CD4-positive, alpha-beta T cell treated with Interferon gamma for 1 hour (primary cell): ENCODE results near the gene ENAH.
"Not testable (repeated sequence)": the region's sequence is repeated elsewhere in the genome, so short reads cannot be mapped to it uniquely, and the experiment has no call there.

Experiments used
- DNase-seq: peaks from one replicate; pipeline ENCODE4 v3.0.0-alpha.2; 2020

The ENAH gene

DNA sequence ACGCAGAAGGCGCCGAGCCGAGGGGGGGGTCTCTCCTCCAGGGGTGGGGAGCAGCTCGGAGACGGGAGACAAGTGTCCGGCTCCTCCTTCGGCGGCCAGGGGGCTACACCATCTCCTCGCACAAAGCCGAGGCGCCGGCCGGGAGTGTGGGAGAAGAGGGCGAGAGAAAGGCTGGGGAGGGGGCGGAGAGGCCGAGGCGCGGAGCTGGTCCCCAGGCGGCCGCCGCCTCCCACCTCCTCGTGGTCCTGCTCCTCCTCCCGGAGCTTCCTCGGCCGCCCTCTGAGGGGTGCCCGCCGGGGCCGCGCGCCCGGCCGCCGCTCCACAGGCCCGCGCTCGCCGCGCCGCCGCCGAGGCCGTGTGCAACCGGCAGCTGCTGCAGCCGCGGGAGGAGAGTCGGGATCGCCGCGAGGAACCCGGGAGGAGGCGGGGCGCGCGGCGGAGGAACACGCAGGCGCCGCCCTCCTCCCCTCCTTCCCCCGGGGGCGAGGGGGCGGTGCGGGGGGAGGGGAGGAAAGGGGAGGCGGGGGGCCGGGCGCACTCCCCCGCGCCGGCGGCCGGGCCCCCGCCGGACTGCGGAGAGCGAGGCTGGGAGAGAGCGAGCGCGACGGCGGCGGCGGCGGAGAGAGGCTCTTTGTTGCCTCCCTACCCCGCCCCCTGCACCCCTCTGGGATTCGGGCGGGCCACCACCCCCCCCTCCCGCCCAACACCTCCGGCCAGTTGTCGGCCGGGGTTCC, at the start of gene ENAH:
TSS of gene ENAH (minus strand) at position 395 of the 734 bp plus-strand sequence. CDS start 433 bp downstream, outside the sequence.
- DNase-seq, result peak; percentile 33

DNA sequence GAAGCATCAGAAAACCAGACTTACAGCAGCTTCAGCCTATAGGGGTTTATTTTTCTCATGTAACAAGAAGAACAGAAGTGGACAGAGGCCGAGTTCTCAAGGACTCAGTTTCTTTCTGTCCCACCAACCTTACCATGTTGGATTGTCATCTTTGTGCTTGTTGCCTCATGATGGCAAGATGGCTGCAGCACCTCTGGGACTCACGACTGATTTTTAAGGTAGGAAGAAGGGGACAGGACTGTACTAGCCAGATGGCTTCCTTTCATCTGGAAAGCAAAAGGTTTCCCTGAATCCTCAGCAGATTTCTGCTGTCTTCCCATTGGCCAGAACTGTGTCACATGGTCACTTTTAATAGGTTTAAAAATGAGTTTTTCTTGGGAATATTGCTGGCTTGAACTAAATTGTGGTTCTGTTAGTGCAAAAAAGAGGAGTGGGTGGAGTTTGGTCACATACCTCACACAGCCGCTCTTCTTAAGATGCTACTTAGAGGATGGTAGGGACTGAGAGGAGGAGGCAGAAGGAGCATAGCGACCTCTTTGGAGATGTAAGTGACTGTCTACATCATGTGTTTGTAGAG, 48.1 kb upstream of the ENAH start:
- DNase-seq, result no peak

DNA sequence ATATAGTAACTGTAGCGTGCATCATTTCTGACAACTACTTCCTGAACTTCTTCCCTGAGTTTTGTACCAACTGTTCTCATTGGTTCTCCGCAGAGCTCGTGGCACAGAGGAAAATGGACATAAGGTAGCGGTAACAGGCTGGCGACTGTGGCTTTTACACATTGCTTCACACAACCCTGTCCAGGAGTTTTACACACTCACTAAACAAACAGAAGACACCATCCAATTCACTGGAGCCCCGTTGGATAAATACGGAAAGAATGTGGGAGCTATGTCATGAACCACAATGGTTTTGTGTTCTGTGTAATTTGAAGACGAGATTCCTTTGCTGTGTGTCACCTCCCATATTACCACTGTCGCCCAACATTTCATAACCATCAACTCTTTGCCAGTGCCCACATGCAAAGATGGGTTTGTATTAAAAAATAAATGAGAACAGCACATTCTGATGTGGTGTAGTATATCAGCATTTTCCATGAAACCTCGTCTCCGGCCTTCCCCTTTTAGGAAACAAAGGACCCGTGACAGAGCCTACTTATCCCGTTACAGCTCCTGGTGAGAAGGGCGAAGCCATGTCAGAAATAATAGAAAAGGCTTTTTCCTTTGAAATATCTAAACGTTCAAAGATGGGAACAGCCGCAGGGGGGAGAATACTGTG, 47.4 kb upstream of the ENAH start:
- DNase-seq, result no peak

DNA sequence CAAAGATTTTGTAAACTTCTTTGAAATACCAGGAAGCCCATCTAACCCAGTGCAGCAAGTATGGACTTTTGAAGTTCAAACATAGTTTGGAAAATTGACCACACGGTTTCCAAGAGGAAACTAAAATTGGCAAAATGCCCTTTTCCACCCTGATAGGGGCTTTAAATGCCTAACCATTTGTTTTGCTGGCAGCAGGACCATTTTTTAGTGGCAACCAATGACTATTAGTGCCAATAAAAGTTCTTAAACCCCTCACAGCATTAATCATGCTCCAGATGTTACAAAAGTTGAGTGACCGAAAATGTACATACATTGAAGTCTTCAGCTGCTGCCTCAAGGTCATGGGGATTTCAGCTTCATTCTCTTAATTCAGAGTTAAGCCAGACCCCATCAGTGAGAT, 46.4 kb upstream of the ENAH start:
- no peak for DNase-seq

DNA sequence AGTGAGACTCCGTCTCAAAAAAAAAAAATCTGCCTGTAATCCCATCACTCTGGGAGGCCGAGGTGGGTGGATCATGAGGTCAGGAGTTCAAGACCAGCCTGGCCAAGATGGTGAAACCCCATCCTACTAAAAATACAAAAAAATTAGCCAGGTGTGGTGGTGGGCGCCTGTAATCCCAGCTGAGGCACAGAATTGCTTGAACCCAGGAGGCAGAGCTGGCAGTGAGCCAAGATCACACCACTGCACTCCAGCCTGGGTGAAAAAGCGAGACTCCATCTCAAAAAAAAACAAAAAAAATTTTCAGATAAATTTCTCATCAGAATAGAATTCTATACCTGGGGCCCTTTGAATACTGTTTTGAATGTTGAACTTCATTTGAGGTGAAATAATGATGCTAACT, 45.3 kb upstream of the ENAH start:
- DNase-seq, result not testable (repeated sequence)

DNA sequence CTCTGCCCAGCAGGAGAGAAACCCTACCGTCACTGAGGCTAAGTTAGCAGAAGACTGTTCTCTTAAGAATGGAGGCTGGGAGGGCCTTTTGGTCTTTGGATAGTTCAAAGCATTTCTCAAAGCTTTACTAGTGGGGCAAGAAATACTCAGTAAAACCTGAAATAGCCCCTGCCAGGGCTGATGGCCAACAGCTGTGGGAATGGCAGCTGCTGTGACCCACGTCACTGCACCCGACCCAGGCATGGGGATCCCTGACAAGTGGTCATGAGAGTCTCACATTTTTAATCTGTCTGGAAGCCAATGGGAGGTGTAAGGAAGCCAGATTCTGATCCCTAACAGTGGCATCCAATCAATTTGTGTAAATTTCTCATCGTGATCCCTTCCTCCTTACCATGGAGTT, 44.5 kb upstream of the ENAH start:
- no peak for DNase-seq

DNA sequence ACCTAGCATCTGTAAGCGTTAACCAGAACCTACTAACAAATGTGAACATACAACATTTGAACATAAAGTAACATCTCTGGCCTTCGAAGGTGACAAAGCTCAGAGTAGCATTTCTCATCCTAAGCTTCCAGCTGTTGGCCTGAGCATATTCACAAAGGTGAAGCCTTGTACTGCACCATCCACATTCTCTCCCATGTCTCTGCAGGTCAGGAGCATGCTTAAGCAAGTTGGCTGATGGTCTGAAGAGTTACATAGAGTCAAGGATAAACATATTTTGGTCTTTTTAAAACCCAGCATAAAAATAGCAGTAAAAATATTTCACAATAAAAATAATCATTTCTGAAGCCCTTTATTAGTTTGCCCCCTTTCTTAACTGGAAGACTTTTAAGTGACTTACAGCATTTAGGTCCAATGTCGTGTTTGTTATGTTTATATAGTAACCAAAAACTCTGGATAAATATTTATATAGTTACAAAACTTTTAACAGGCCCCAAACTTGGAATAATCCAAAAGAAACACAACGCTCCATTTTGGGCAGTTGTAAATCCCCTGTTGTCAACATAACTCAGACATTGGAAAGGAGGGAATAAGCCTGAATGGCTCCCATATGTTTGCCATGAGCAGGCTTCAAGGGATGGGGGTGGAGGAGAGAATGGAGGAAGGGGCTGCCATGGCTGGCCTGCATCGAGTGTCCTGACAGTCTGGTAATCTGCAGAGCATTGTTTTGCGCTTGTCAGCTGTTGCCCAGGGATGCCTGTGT, 42.8 kb upstream of the ENAH start:
- no peak for DNase-seq

DNA sequence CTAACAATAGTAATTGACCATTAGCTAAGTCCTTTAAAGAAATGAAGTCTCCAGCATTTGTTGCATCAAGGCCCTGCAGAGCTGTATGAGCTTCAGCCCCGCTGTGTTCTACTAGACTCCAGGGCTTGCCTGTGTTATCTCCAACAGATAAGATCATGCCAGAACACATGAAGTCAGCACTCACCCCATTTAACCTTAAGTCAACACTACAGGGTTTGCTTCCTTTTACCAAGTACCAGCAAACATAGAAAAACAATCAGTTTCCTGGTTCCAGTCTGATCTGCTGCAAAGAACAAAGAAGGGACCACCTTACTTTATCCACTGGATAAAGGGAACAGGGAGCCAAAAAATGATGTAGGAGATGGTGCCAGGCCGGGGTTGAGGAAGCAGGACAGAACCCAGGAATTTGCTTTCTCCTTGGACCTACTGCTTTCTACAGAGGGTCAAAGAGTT, 41.3 kb upstream of the ENAH start:
- DNase-seq, result no peak

DNA sequence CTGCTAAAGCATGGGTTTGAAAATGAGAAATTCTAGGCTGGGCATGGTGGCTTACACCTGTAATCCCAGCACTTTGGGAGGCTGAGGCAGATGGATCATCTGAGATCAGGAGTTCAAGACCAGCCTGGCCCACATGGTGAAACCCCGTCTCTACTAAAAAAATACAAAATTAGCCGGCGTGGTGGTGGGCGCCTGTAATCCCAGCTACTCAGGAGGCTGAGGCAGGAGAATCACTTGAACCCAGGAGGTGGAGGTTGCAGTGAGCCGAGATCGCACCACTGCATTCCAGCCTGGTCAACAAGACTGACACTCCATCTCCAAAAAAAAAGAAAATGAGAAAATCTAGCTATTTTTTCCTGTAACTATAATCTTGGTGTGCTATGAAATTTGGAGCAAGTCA, 40.8 kb upstream of the ENAH start:
- DNase-seq, result not testable (repeated sequence)

DNA sequence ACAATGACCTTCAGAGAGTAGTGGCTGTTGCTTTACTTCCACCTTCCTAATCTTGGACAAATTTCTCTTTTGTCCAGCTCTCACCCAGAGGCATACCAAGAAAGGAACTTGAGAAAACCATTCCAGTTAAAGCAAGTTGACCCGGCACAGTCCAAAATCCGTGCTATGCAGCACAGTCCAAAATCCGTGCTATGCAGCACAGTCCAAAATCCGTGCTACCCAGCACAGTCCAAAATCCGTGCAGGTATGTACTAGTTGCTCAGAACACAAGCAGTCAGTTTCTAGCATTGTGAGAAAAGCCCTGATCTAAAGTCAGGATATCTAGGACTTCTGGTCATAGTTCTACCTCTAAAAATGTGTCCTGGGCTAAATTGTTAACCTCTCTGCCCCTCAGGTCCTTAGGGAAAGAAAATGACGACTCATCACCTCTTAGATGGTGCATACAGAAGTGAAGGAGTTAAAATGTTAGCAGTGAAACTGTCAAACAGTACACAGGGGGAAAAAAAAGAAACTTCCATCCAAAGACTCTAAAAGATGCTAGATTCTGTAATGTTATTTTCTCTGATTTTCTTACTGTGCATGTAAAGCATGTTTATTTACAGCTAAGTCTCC, 40.3 kb upstream of the ENAH start:
- no peak for DNase-seq

DNA sequence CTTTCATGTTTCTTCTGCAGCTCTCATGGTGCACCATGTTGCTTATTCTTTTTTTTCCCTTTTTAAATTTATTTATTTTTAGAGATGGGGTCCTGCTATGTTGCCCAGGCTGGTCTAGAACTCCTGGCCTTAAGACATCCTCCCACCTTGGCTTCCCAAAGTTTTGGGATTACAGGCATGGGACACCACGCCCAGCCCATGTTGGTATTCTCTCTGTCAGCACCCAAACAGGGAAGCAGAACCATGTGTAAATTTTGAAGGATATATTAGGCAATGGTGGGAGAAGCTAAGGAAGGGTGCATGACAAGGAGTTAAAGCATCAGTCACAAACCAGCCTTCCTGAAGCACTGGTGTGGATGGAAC, 39.6 kb upstream of the ENAH start:
- DNase-seq, result no peak

DNA sequence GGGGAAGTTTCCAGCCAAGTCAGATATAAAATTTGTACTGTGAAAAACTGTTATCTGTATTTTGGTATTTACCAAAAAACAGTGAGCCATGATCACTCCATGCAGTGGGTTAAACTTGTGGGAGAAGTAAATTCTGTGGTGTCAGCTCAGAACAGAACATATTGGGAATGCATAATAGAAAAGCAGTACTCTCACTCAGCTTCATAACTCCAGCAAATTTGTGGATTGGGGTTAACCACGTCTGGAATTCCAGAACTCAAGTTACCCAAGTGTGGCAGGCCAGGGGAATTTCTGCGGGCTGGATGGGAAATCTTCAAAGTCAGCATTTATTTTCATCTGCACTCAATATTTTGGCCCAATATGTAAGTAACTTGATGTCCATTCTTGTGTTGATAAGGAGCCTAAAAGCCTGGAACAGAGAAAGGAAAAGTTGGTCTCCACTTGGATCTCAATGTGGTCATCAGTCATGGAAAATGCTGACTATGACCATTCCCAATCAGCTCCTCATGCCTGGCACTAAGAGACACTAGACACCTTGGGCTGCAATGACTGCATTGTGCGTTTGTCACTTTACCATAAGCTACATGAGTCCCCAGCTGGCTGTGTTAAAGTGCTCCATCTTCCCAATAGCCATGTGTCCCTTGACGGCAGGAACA, 39.1 kb upstream of the ENAH start:
- no peak for DNase-seq

DNA sequence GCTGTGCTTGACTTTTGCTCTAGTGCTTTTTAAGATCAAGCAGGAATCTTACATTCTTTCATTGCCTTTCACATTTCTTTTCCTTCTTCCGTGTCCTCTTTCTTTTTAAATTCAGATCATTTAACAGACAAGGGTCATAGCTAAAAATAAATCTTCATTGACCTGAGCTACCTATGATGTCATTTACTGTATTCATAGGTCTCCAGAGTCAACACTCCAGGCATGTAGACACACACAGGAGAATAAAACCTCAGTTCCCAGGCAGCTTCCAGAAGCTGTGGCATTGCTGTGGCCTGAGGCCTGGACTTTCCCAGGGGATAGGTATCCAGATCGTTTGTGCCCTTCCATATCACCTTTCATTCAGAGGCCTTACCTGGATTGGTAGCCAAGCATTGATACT, 38.5 kb upstream of the ENAH start:
- no peak for DNase-seq

DNA sequence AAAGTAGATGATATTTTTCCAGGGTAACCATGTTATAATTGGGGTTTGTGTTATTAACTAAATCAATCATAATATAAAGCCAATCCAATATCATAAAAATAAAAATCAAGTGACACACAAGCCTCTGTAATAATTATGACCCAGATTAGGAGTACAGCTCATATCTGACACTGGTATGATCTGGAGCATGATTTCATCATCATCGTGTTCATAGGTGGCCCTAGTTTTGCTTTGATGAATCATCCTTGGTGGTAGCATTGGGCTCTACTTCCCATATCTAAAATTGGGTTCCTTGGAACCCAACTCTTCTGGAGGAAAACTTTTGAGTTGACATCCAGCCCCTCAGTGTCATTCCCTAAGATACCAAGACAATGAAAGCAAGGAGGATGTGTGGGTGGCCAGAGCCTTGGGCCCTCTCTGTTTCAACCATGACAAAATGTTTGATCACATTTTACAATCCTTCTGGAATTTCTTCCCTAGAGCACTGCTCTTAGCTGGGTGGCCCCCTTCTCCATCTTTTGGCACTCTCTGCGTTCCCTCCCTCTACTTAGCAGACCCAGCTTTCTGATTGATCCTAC, 37.0 kb upstream of the ENAH start:
- no peak for DNase-seq

DNA sequence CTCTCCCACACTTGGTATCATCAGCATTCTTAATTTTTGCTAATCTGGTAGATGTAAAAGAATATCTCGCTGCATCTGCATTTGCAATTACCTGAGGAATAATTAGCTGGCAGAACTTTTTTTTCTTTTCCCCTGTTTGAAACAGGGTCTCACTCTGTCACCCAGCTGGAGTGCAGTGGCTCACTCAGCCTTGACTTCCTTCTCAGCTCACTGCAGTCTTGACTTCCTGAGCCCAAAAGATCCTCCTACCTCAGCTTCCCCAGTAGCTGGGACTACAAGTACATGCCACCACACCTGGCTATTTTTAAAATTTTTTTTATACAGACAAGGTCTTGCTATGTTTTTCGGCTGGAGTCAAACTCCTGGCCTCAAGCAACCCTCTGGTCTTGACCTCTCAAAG, 35.4 kb upstream of the ENAH start:
- DNase-seq, result no peak

DNA sequence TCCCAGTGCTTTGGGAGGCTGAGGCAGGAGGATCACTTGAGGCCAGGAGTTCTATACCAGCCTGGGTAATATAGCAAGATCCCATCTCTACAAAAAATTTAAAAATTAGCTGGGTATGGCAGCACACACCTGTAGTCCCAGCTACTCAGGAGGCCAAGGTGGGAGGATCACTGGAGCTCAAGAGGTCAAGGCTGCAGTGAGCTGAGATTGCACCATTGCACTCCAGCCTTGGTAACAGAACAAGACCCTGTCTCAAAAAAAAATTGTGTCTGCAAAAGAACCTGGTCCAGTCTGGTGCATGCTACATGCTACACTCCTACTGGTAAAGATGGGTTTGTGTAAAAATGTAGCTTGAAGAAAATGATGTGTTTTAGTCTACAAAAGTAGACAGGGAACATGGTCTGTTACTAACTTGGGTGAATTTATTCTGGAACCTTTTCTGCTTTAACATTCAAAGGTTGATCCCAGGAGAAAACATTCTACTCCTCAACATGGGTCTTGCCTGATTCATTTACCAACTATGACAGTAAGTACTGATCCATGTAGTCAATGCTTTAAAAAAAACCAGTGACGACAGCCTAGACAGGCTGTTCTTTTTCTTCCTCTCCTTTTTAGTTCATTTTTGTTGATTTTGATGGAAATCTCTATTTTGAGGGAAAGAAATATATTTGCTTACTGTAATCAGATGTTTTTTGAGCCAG, 32.7 kb upstream of the ENAH start:
- no peak for DNase-seq

DNA sequence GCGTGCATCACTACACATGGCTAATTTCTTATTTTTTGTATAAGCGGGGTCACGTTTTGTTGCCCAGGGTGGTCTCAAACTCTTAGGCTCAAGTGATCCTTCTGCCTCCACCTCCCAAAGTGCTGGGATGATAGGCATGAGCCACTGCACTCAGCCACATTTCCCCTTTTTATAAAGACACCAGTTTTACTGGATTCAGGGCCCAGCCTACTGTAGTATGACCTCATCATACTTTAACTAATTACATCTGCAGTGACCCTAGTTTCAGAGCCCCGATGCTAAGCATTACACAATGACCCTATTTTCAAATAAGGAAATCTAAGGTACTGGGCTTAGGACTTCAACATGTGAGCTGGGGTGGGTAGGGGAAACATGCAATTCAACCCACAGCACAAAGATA, 31.8 kb upstream of the ENAH start:
- DNase-seq, result no peak

DNA sequence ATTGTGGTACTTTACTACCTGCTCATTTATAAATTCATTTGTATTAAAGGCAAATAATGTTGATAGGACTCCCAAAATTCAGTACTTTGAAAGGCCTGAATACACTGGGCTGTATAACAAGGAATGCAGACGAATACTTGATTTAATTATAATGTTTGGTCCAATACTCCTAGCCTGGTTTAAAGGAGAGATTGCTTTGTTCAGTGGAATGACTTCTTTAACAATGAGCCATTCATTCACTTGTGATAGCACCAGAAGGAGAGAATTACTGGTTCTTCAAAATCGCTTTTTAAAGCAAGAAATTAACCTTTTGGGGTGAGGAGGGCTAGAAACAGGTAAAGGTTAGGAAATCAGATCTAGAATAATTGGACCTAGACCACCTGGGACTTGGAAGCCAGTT, 28.3 kb upstream of the ENAH start:
- no peak for DNase-seq

DNA sequence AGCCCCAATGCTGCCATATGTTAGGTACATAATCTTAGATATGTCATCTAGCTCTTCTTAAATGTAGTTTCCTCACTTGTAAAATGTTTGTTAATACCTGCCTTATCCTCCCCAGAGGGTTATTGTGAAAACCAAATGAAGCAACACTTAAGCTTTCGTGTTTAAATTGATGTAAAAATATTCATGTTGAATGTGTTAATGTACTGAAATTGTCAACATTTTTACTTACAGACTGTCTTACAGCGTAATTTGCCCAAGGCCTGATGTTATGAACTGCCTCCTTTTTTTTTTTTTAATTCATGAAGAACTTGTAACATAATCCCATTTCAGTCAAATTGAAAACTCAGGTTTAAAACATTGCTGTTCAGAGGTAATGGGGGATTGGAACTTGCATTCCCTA, 25.6 kb upstream of the ENAH start:
- no peak for DNase-seq

DNA sequence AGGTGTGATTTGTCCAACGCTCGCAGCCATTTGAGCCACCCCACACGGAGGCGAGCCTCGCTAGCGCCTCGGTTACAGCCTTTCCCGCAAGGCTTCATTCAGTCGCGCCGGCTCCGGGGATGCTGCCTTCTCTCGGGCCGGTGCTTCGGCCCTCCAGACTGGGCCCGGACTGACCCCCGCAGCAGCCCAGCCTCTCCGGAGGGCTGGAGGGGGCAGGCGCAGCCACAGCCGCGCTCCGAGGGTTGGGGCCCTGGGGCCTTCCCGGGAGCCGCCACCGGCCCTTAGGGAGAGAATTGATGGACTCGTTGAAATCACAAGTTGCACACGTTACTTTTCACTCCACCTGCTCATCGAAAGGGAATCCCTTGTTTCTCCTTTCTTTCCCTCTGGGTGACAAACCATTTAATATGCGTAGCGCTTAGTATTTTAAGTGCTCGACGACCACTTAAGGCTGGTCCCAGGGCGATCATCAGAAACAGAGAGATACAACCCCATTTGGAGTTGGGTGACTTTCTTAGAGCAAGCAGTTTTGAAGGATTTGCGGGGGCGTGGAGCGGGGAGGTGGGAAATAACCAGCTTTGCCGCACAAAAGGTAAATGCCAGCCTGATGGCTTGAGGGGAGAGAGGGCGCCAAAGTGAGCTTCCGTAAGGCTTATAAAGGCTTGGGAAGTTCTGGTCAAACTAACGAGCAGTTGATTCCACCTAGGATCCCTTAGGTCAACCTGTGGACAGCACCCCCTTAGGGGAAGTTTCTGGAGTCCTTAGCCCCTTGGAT, 24.6 kb upstream of the ENAH start:
- DNase-seq, result no peak

DNA sequence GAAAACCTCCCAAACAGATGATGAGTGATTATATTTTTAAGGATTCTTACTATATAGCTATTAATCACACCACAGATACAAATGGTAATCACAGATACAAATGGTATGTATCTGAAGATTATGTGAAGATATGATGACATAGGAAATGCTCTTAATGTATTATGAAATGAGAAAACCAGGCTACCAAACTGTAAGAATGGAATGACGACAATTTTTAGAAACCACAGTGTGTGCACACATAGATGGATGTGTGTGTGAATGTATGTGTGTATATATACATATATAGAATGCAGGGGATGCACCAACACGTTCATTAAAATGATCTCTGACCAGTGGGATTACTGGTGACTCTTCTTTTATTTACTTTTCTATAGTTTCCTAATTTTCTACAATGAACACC, 21.5 kb upstream of the ENAH start:
- no peak for DNase-seq
